ENCODE measurements around the gene ARHGDIA.

Gene ARHGDIA

DNA sequence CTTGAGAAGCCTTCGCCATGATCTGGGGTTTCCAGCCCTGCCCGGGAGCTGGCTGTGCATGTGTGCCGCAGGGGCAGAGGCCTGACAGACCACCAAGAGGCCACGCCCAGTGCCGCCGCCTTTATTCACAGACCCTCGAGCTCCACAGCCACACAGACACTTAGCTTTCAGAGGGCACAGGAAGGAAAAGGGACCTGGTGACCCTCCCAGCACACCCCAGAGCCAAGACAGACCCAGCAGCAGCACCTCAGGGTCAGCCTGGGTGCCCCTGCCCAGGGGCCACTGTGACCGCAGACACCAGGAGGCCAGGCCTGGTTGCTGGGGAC is 48.9 kb downstream of the ARHGDIA start:
- H3K4me1 Mint-ChIP-seq, result peaks cover 8% of the 10 kb centered on the region
- peaks cover 15% of the 10 kb centered on the region for H3K36me3 Mint-ChIP-seq

DNA sequence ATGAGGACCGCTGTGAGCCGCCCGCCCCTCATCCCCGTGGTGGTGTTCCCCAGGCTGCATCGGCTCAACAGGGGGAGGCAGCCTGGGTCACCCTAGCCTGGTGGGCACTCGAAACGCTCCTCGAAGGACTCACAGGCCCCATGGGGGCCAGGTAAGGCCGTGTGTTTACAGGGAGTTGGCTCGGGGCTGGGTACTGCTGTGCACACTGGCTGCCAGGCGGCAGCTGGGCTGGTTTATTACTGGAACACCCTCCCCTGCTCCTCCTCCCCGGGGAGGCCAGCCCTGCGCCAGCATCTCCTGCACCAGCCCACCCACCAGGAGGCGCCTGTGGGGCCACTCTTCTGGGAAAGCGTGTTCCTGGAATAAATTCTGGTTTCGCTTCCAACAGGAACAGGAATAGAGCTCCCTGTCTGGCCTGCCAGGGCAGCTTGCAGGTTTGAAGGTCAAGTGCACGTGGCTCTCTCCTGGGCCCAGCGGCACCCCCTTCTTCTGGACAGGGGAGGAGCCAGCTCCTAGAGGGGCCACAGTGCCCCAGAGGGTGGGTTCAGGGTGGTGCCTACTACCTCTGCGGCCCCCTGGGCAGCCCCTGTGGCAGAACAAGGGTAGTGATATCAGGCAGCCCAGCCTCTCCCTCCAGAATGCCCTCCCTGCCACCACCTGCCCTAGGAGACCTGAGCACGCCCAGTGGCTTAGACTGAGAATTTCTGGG is 49.4 kb downstream of the ARHGDIA start:
- Mint-ChIP-seq H3K9me3 (no peaks in the 10 kb centered on the region), H3K4me1 (peaks cover 8% of the 10 kb centered on the region), H3K27ac (no peak overlapping the region), H3K27me3 (peaks cover 15% of the 10 kb centered on the region), H3K4me3 (no peak overlapping the region), H3K36me3 (peaks cover 15% of the 10 kb centered on the region)
- ATAC-seq, result no peak

More for the DNA sequence above, 48.9 kb downstream of the ARHGDIA start:
- Mint-ChIP-seq H3K27me3 (peaks cover 9% of the 10 kb centered on the region), H3K9me3 (no peaks in the 10 kb centered on the region), H3K27ac (no peak overlapping the region), H3K4me3 (no peak overlapping the region)
- ATAC-seq, result no peak

DNA sequence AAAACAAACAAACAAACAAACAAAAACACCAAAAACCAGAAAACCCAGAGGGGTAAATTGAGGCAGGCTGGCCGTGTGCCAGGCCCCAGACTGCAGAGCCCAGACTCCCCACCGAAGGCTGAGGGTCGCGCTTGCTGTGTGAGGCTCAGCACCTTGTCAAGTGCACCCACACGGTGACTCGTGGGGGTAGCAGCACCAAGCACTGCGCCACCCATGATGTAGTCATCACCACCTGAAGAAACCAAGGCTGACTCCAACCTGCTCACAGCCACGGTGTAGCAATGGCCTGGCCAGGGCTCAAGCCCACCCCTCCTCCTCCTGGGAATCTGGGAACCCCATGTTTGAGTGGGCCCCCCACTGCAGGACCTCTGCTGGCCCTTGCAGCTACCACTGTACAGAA is 50.0 kb downstream of the ARHGDIA start:
- Mint-ChIP-seq H3K4me1 (peaks cover 6% of the 10 kb centered on the region), H3K27me3 (peaks cover 21% of the 10 kb centered on the region), H3K9me3 (no peaks in the 10 kb centered on the region), H3K36me3 (peaks cover 13% of the 10 kb centered on the region), H3K27ac (no peak overlapping the region), H3K4me3 (no peak overlapping the region)
- ATAC-seq, result no peak

DNA sequence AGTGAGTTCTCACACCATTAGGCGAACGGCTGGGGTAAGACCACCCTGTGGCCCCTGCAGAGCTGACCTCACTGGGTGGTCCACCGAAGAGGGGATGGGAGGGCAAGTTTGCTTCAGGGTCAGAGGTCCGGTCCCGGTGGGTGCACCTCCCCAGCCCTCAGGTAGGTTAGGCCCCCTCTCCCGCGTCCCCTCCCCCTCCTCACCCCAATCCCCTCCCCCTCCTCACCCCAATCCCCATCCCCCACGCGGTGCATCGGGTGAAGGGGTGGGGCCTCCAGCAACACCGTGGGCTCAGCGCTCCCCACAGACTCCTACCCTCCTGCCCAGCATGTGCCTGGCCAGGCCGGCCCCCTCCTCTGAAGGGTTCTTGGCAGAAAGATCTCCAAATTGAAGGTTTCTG is 51.4 kb downstream of the ARHGDIA start:
- H3K4me3 Mint-ChIP-seq, result no peak overlapping the region
- peaks cover 25% of the 10 kb centered on the region for H3K27me3 Mint-ChIP-seq
- H3K4me1 Mint-ChIP-seq, result no peaks in the 10 kb centered on the region
- H3K27ac Mint-ChIP-seq, result no peak overlapping the region
- no peaks in the 10 kb centered on the region for H3K9me3 Mint-ChIP-seq
- ATAC-seq, result no peak
- peaks cover 8% of the 10 kb centered on the region for H3K36me3 Mint-ChIP-seq

DNA sequence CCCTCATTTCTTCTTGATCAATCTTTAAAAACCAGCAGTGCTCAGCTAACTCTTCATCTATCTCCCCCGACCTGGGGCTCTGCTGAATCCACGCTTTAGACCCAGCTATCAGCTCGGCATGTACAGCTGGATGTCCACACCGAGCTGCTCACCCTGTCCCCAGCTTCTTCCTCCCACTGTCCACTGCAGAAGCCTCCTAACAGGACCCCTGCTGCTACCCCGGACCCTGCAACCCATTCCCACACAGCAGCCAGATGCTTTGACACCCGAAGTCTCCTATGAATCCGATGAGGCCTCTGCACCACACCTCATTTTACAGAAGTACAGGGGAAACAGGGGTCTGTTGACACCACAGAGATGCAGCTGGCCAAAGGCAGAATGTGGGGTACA is 53.4 kb downstream of the ARHGDIA start:
- Mint-ChIP-seq H3K9me3 (no peaks in the 10 kb centered on the region), H3K27ac (no peak overlapping the region), H3K4me3 (no peak overlapping the region)

More for the DNA sequence above, 53.4 kb downstream of the ARHGDIA start:
- Mint-ChIP-seq H3K4me1 (no peaks in the 10 kb centered on the region), H3K36me3 (no peaks in the 10 kb centered on the region), H3K27me3 (peaks cover 26% of the 10 kb centered on the region)
- ATAC-seq, result no peak

Measured in stimulated activated memory B cell treated with anti-CD40 and anti-IgM and Interleukin-4, amounts not matched to agents 10 μg/mL and 1 μg/mL and 100 μg/mL, for 72 hours (primary cell).